Dendritic cell treated with granulocyte-macrophage colony-stimulating factor and Interleukin-4, amounts not matched to agents 40 ng/mL and 50 ng/mL, for 4 days (primary cell): ENCODE data around the gene JMJD6.

Source experiments
- H3K27ac Mint-ChIP-seq: one replicate; pipeline ENCODE4 v1.8.0; 2022; ENCODE audit warnings: mild to moderate bottlenecking, mixed read lengths
- H3K27me3 Mint-ChIP-seq: one replicate; pipeline ENCODE4 v1.8.0; 2022; ENCODE audit warnings: mild to moderate bottlenecking, mixed read lengths
- H3K36me3 Mint-ChIP-seq: one replicate; pipeline ENCODE4 v1.8.0; 2022; ENCODE audit warnings: low read depth, mixed read lengths
- H3K4me1 Mint-ChIP-seq: one replicate; pipeline ENCODE4 v1.8.0; 2022; ENCODE audit warnings: low read depth, mixed read lengths
- H3K4me3 Mint-ChIP-seq: one replicate; pipeline ENCODE4 v1.8.0; 2022; ENCODE audit warnings: mild to moderate bottlenecking, moderate library complexity, mixed read lengths
- H3K9me3 Mint-ChIP-seq: one replicate; pipeline ENCODE4 v1.8.0; 2022; ENCODE audit warnings: mixed read lengths
- intact Hi-C: fragments of 100-400 bp; cut with micrococcal nuclease; formaldehyde crosslinking; loops from one replicate; pipeline ENCODE4 v1.15.0; 2022

JMJD6 gene

DNA sequence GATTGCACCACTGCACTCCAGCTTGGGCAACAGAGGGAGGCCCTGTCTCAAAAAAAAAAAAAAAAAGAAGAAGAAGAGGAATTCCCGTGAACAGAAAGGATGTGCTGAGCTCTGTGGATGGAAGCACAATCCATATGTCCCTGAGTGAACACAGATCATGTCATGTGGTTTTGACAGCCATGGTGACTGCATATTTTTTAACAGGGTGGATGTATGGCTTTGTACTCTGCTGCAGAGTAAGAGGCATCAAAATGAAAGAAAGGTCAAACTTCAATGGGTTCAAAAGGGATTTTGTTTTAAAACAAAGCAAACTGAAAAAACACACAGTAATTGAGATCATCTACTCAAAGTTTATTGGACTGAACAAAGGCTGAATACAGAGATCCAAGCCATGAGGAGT is 47.2 kb downstream of the JMJD6 start:
- intact Hi-C loops = no loop called here
- Mint-ChIP-seq H3K36me3 (no peaks in the 10 kb centered on the region), H3K9me3 (no peaks in the 10 kb centered on the region), H3K27ac (no peak overlapping the region), H3K4me3 (no peak overlapping the region), H3K27me3 (no peaks in the 10 kb centered on the region), H3K4me1 (no peaks in the 10 kb centered on the region)

GRCh38 chr17:76678330-76678729 is 48.1 kb downstream of the JMJD6 start:
- Mint-ChIP-seq H3K36me3 (no peaks in the 10 kb centered on the region), H3K4me3 (no peak overlapping the region), H3K4me1 (no peaks in the 10 kb centered on the region), H3K27me3 (no peaks in the 10 kb centered on the region), H3K27ac (no peak overlapping the region), H3K9me3 (no peaks in the 10 kb centered on the region)
- intact Hi-C loops = no loop called here

- Mint-ChIP-seq H3K36me3 (no peaks in the 10 kb centered on the region), H3K27me3 (no peaks in the 10 kb centered on the region), H3K27ac (no peak overlapping the region), H3K9me3 (no peaks in the 10 kb centered on the region), H3K4me3 (no peak overlapping the region), H3K4me1 (peaks cover 8% of the 10 kb centered on the region)
- intact Hi-C loops = no loop called here
Measured at GRCh38 chr17:76677406-76677805, 49.0 kb downstream of the JMJD6 start.

GRCh38 chr17:76676629-76677028 is 49.8 kb downstream of the JMJD6 start:
- Mint-ChIP-seq H3K4me3 (no peak overlapping the region), H3K36me3 (no peaks in the 10 kb centered on the region), H3K9me3 (no peaks in the 10 kb centered on the region), H3K27me3 (no peaks in the 10 kb centered on the region), H3K27ac (no peak overlapping the region), H3K4me1 (peaks cover 14% of the 10 kb centered on the region)
- intact Hi-C loops = no loop called here

- Mint-ChIP-seq H3K4me1 (peaks cover 22% of the 10 kb centered on the region), H3K27ac (no peak overlapping the region), H3K4me3 (no peak overlapping the region), H3K36me3 (no peaks in the 10 kb centered on the region), H3K9me3 (no peaks in the 10 kb centered on the region), H3K27me3 (no peaks in the 10 kb centered on the region)
- intact Hi-C loops = no loop called here
Measured at GRCh38 chr17:76675648-76676047, 50.8 kb downstream of the JMJD6 start.

GRCh38 chr17:76674600-76674999 is 51.8 kb downstream of the JMJD6 start:
- Mint-ChIP-seq H3K27me3 (no peaks in the 10 kb centered on the region), H3K4me3 (no peak overlapping the region), H3K9me3 (no peaks in the 10 kb centered on the region), H3K27ac (no peak overlapping the region), H3K36me3 (no peaks in the 10 kb centered on the region), H3K4me1 (peaks cover 24% of the 10 kb centered on the region)
- intact Hi-C loops = no loop called here

GRCh38 chr17:76673729-76674128 is 52.7 kb downstream of the JMJD6 start:
- Mint-ChIP-seq H3K36me3 (no peaks in the 10 kb centered on the region), H3K4me3 (no peak overlapping the region), H3K27me3 (no peaks in the 10 kb centered on the region), H3K9me3 (no peaks in the 10 kb centered on the region), H3K4me1 (peaks cover 24% of the 10 kb centered on the region), H3K27ac (no peak overlapping the region)
- intact Hi-C loops = no loop called here

GRCh38 chr17:76672892-76673291 is 53.5 kb downstream of the JMJD6 start:
- intact Hi-C loops = no loop called here
- peaks cover 4% of the 10 kb centered on the region for H3K27me3 Mint-ChIP-seq
- H3K9me3 Mint-ChIP-seq = no peaks in the 10 kb centered on the region
- H3K36me3 Mint-ChIP-seq = no peaks in the 10 kb centered on the region
- no peak overlapping the region for H3K27ac Mint-ChIP-seq
- H3K4me3 Mint-ChIP-seq = no peak overlapping the region
- H3K4me1 Mint-ChIP-seq = peaks cover 24% of the 10 kb centered on the region

- intact Hi-C loops = no loop called here
- Mint-ChIP-seq H3K4me3 (peak overlapping the region; percentile 84), H3K27ac (peak overlapping the region; percentile 91), H3K36me3 (no peaks in the 10 kb centered on the region), H3K9me3 (no peaks in the 10 kb centered on the region), H3K4me1 (peaks cover 24% of the 10 kb centered on the region), H3K27me3 (peaks cover 7% of the 10 kb centered on the region)
Measured at GRCh38 chr17:76672270-76672851, 54.0 kb downstream of the JMJD6 start.

DNA sequence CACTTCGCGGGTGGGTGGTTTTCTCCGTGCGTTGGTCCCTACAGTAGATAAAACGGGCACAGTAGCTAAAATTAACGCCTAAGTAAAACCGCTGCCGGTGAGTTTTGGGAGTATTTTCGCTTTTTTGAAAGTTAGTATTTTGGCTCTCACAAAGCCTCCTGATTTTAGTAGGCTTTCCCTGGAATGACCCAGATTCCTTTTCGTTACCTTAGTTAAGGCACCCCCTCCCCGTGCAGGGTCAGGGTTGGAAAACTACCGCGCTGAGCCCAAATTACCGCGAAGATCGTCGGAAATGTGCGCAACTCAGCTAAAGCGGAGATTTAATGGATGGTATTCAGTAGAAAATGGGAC is 54.5 kb downstream of the JMJD6 start:
- Mint-ChIP-seq H3K27ac (peak overlapping the region; percentile 91), H3K36me3 (no peaks in the 10 kb centered on the region), H3K4me3 (peak overlapping the region; percentile 84), H3K4me1 (peaks cover 24% of the 10 kb centered on the region), H3K27me3 (peaks cover 9% of the 10 kb centered on the region), H3K9me3 (no peaks in the 10 kb centered on the region)
- intact Hi-C loops = no loop called here

DNA sequence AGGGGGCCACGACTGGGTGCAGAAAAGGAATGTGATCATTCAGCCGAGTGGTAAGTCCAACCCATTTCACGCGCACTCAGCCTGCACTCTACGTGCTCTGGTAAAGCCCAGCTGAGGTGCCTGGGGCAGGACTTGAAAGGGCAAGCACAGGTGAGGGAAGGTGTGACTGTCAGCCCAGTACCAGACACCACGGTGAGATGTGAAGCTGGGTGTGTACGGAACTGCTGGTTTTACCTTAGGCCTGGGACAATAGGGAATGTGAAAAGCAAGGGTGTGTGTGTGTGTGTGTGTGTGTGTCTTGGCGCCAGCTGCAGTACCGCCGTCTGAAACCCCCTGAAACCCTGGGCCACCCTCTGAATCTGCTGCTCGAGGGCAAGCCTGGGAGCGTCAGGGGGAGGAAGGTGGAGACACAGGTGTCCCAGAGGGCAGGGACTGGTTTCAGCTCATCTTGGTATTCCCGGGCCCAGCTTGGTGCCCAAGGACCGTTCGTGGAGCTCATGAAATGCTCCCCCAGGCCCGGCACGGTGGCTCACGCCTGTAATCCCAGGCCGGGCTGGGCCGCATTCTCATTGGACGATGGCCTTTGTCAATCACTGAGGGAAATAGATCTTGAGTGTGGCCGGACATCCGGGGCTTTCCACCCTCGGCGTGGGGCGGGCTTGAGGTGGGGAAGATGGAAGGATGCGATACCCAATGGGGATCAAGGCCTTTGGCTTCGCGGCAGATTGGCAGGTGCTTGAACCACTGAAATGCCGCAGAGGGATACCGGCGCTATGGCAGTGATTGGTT is 55.1 kb downstream of the JMJD6 start:
- Mint-ChIP-seq H3K4me1 (peaks cover 24% of the 10 kb centered on the region), H3K4me3 (peak overlapping the region; percentile 84), H3K36me3 (no peaks in the 10 kb centered on the region), H3K27me3 (peaks cover 11% of the 10 kb centered on the region), H3K9me3 (no peaks in the 10 kb centered on the region), H3K27ac (peak overlapping the region; percentile 91)
- intact Hi-C loops = no loop called here

DNA sequence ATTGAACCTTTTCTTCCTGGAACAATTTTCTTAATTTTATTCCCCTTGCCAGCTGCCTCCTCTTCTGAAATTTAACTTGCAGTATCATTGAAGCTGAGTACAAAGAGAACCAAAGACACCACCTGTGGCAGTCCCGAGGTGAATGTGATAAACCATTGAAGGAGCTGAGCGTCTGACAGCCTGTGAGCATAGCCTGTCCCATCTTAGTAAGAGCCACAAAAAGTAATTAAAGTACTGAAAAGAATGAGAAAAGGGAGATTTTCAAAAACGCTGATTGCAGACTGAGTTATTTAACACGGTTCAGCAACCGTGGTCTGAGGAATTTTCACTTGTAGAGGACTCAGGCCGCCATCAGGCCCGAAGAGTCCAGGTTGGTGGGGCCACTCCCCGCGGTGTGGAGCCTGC is 55.7 kb downstream of the JMJD6 start:
- peaks cover 11% of the 10 kb centered on the region for H3K27me3 Mint-ChIP-seq
- no peaks in the 10 kb centered on the region for H3K36me3 Mint-ChIP-seq
- peak overlapping the region; percentile 84 for H3K4me3 Mint-ChIP-seq
- H3K9me3 Mint-ChIP-seq = no peaks in the 10 kb centered on the region
- H3K4me1 Mint-ChIP-seq = peaks cover 24% of the 10 kb centered on the region
- intact Hi-C loops = no loop called here
- H3K27ac Mint-ChIP-seq = peak overlapping the region; percentile 91

GRCh38 chr17:76670020-76670717 is 56.2 kb downstream of the JMJD6 start:
- peaks cover 11% of the 10 kb centered on the region for H3K27me3 Mint-ChIP-seq
- H3K27ac Mint-ChIP-seq = peak overlapping the region; percentile 91
- H3K36me3 Mint-ChIP-seq = no peaks in the 10 kb centered on the region
- H3K4me1 Mint-ChIP-seq = peaks cover 24% of the 10 kb centered on the region
- H3K4me3 Mint-ChIP-seq = no peak overlapping the region
- H3K9me3 Mint-ChIP-seq = no peaks in the 10 kb centered on the region
- intact Hi-C loops = no loop called here
